Measurements from ENCODE around the gene DOK5. TPM values are rescaled to one million over a fixed set of nuclear protein-coding genes. Genes with fewer than 3 reads are reported as not detected.

Gene DOK5
- total RNA-seq, 2 donors from 2014 or later = 1.3 to 17.3 TPM

DNA sequence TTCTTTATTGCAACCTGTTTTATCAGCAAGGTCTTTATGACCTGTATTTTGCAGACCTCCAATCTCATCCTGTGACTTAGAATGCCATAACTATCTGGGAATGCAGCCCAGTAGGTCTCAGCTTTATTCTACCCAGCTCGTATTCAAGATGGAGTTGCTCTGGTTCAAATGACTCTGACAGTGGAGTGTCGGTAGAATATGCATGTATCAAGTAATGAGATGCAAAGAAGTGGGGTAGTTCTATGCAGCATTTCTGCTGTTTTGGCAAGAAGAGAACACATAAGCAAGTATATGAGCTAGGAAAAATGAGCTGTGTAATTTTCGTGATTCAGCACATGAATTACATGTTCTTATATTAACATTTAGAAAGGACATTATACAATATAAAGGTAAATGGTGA, 185.9 kb downstream of the DOK5 start:
- DNase-seq (ENCODE audit: low spot score in 2 of 2) = no peak
- no peak for ATAC-seq
- Mint-ChIP-seq H3K9me3 (no peaks in the 10 kb centered on the region), H3K36me3 (no peaks in the 10 kb centered on the region), H3K27ac (no peak overlapping the region)

DNA sequence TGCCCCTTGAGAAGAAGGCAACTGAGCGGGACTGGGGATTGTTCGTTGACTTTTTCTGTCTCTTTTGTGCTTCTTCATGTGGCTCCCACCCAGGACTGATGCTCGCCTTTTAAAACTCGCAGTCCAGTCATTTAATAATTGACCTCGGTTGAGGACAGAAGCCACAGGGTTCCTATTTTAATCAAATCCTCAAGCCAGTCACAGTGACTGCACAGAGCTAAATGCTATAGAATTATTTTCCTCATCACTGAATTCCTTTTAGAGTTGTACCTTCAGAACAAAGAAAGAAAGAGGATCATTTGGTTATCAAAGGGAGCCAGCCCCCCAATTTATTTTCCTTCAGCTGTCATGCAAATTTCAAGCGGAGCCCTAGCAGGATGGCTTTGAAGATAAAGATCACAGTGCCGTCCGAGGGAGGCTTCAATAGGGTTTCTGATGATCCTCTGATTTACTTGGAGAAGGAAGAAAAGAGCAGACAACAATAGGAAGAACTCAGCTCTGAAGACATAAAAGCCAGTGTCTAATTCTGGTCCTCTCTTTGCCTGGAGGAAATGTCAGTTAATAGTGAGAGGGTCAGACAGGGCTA, 186.6 kb downstream of the DOK5 start:
- DNase-seq (ENCODE audit: low spot score in 2 of 2) (no peak), ATAC-seq (no peak)
- H3K9me3 Mint-ChIP-seq = no peaks in the 10 kb centered on the region
- H3K36me3 Mint-ChIP-seq = no peaks in the 10 kb centered on the region
- H3K27ac Mint-ChIP-seq = no peak overlapping the region

DNA sequence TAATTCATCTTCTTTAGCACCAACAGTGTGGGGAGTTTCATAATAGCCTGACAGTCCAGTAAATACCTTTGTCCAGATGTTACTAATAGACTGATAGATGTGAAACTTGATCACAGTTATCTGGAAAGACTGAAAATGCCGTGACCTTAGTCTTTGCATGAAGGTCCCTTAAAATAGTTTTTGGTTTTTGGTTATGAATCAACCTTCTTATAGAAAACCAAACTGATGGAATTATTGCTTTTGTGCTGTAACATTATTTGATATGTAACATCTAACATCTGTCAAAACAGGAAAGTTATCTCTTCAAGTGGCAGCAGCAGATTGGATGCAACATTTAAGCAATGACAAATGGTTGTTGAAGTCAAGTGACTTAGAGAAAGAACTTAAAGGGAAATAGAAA, 190.4 kb downstream of the DOK5 start:
- Mint-ChIP-seq H3K36me3 (no peaks in the 10 kb centered on the region), H3K9me3 (no peaks in the 10 kb centered on the region), H3K27ac (no peak overlapping the region)
- no peak for DNase-seq (ENCODE audit: low spot score in 2 of 2)
- peak in 1 of 2 donors; percentile 51 for ATAC-seq

DNA sequence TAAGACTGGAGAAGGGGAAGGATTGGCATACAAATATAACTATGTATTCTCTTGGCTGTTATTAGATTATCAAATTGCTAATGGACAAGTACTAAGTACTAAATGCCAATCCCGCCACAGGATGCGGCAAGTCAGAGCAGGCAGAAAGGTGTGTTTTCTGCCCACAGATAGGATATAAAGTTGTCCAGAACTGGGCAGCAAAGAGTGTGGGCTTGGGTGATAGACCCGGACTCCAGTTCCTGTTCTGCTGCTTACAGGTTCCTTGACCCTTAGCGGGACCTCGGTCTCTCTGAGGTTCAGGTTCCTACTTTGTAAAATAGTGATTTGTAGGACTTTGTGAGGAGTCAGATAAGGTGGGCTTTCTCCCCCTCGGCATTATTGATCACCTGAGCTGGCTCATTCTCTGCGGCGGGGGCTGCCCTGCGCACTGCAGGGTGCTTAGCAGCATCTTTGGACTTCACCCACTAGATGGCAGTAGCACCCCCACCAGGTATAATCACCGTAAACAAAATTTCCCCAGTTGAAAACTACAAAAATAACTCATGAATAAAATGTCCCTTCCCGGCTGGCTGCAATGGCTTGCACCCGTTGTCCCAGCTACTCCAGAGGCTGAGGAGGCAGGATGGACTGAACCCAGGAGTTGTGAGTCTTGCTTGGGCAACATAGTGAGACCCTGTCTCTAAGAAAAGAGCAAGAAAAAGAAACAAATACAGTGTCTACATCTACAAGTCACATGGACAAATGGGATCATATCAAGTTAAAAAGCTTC, 193.1 kb downstream of the DOK5 start:
- DNase-seq (ENCODE audit: low spot score in 2 of 2) (peak in 1 of 2 donors; percentile 45), ATAC-seq (peak in 1 of 2 donors; percentile 71)
- no peaks in the 10 kb centered on the region for H3K9me3 Mint-ChIP-seq
- no peaks in the 10 kb centered on the region for H3K36me3 Mint-ChIP-seq
- no peak overlapping the region for H3K27ac Mint-ChIP-seq

DNA sequence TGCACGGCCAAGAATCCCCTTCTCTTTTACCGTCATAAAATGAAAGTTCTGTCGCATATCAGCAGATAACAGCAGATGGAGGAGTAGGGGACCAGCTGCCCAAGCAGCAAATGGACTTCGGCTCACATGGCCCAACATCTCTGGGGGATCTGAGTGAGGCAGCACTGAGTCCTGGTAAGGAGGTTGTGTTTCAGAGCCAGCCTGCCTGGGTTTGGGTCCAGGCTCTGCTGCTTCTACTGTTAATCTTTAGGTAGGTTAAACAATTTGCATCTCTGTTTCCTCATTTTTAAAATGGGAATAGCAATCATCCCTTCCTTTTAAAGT, 193.6 kb downstream of the DOK5 start:
- DNase-seq (ENCODE audit: low spot score in 2 of 2) = no peak
- Mint-ChIP-seq H3K36me3 (no peaks in the 10 kb centered on the region), H3K9me3 (no peaks in the 10 kb centered on the region), H3K27ac (no peak overlapping the region)
- no peak for ATAC-seq

DNA sequence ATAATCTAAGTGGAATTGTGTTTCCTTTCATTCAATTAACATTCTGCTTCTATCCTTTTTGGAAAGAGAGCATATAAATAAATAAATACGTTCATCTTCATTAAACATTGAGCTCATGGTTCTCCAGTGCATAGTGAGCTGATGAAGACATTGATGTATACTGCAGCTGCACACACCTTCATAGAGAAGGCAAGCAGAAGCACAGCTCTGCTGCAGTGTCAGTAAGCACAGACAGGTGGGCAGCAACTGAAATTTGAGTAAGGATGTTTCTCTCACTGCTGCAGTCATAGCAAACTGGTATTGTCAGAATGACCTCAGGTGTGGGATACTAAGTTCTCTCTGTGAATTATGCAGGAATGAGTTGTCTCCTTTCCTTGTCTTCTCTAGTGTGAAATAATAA, 202.9 kb downstream of the DOK5 start:
- DNase-seq (ENCODE audit: low spot score in 2 of 2) (no peak), ATAC-seq (no peak)
- Mint-ChIP-seq H3K9me3 (no peaks in the 10 kb centered on the region), H3K36me3 (no peaks in the 10 kb centered on the region), H3K27ac (no peak overlapping the region)

DNA sequence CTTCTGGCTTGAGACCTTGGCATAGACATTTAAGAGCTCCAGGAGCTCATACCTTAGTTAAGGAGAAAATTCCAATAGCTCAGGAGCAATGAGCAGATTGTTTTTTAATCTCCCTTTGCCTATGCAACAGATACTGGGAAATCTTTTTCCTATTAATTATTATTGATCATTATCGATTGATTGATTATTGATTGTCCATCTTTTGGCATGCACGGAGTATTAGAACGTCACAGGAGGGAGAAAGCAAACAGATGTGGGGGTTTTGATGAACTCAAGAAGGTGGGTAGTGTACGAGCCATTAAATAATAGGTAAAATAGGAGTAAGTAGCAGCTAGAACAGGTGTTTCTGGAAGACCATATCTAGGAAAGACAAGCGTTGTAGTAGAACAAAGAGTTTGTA, 205.0 kb downstream of the DOK5 start:
- H3K27ac Mint-ChIP-seq = no peak overlapping the region
- H3K36me3 Mint-ChIP-seq = no peaks in the 10 kb centered on the region

DNA sequence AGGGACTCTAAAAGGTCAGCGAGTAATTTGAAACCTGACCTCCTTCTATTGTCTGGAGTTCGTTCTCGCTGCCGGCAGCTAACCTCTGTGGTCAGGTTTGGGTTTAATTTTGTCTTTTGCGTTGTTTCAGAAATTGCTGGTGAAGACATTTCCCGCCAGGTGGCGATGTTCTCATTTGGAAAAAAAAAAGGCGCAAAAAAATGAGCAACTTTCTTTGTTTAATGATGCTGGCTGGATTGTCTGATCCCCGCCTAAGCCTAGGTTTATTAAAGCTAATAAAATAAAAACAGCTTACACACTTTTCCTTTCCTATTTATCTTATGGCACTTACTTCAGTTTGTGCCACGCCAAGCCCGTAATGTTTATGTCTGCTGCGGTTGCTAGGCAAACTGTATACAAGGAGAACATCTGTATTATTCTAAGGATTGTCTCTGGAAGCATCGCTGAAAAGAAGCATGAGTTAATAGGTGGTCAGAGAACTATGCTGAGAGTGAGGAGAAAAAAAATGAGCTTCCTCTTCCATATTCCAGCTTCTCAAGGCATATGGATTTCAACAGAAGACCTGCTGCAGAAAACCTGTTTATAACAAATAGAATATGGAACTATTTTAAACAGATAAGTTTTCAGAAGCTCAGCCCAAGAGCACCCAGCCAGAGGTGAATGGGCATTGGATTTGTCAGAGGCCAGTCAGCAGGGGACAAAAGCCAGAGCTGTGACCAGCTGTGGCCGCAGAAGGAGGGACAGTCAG, 205.7 kb downstream of the DOK5 start:
- no peak overlapping the region for H3K27ac Mint-ChIP-seq
- DNase-seq (ENCODE audit: low spot score in 2 of 2) (peak in 1 of 2 donors; percentile 29), ATAC-seq (no peak)
- no peaks in the 10 kb centered on the region for H3K36me3 Mint-ChIP-seq
- H3K9me3 Mint-ChIP-seq = no peaks in the 10 kb centered on the region

More for the DNA sequence above, 205.0 kb downstream of the DOK5 start:
- ATAC-seq = no peak
- no peak for DNase-seq (ENCODE audit: low spot score in 2 of 2)
- H3K9me3 Mint-ChIP-seq = no peaks in the 10 kb centered on the region

DNA sequence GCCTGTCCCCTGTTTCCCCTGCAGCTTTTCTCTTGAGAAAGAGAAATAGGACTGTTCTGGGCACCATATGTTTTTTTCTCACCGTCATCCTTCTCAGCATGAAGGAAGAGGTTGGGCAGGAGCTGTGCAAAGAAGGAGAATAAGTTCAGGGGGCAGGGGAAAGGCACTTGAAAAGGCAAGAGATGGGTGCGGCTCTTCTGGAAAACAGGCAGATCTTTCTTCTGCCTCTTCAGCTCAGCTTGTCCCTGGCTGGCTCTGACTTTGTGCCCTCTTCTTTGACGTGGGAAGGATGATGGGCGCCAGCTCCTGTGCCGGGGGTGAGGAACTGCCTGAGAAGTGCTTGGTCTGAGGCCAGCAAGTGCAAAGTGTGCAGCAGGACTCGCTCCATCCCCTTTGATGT, 206.5 kb downstream of the DOK5 start:
- Mint-ChIP-seq H3K36me3 (no peaks in the 10 kb centered on the region), H3K27ac (no peak overlapping the region), H3K9me3 (no peaks in the 10 kb centered on the region)
- DNase-seq (ENCODE audit: low spot score in 2 of 2) (no peak), ATAC-seq (no peak)

DNA sequence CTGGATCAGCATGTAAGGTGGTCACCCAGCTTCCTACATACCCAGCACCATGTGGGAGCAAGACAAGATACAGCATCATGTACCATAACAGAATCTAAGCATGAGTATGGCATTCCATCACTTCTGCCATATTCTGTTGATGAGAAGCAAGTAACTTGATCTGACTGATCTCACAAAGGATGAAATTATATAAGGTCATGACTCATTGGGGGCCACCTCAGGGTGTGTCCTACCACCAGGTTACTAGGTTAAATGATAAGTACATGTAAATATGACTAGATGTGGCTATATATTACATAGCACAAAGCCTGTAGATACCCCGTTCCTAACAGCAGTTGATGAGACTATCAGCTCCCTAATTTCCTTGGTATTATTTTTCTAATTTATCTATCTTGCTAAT, 213.1 kb downstream of the DOK5 start:
- Mint-ChIP-seq H3K9me3 (no peaks in the 10 kb centered on the region), H3K36me3 (no peaks in the 10 kb centered on the region), H3K27ac (no peak overlapping the region)
- no peak for ATAC-seq
- no peak for DNase-seq (ENCODE audit: low spot score in 2 of 2)

DNA sequence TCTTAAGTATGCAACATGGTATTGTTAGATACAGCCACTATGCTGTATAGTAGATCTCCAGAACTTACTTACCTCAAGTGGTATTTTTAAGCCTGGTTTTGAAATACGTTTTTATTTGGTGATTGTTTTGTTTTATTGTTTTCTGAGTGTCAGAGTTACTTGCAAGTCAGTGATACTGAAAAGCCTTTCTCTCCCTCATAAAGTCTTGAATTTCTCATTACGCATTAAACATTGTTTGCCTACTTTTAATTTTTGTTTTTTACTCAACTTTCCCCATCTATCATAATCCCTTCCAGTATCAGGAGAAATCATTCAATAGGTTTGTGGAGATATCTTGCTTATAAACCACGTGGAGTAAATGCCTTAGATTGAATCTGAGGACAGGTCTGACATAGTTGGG, 214.9 kb downstream of the DOK5 start:
- no peaks in the 10 kb centered on the region for H3K36me3 Mint-ChIP-seq
- ATAC-seq = no peak

DNA sequence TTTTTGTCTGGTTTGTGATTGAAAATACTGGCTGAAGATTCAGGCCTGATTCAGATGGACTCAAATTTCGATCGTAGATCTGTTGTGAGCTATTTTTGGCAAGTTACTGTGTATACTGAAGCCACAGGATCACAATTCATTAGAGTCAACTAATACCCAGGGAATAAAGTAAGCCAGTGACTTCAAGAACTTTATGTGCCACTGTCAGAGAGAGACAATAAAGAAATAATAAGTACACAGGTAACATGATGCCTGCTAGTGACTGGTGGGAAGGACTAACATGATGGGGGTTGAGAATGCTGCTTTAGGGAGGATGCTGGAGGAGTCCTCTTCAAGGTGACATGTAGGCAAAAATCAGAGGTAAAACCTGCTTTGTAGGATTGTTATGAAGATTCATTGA, 215.9 kb downstream of the DOK5 start:
- ATAC-seq = no peak
- Mint-ChIP-seq H3K9me3 (peaks cover 3 to 4% of the 10 kb centered on the region in 2 donors), H3K36me3 (no peaks in the 10 kb centered on the region)

More for the DNA sequence above, 214.9 kb downstream of the DOK5 start:
- DNase-seq (ENCODE audit: low spot score in 2 of 2) = no peak
- Mint-ChIP-seq H3K9me3 (peaks cover 3 to 4% of the 10 kb centered on the region in 2 donors), H3K27ac (no peak overlapping the region)

DNA sequence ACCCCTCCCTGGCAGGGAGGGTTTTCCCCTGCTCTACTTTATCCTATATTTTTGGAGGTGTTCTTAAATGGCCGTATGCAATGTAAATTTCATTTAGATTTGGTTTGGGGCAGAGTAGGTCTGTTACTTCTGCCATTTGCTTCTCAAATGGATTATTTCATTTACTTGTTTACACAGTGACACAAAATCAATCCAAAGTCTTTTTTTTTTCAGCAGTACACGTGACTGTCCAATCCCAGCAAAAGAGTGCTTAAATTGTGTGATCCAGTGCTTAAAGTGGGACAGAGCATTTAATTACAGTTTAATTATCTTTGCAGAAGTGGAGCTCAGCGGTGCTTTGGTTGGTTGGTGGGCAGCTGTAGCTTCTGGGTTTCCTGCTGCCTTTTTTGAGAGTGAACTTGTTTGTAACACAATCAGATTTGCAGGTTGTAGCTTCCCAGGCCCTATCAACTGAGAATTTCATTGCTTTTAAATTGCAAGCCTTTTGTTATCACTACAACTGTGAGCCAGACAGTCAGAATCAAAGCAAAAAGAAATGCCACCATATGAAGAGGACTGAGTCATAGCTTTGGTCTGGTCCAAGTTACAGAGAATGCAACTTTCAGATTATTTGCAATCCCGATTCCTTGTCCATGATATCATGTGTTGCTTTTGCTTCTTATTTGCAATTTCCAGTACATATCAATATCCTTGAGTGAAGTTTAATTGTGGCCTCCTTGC, 216.9 kb downstream of the DOK5 start:
- ATAC-seq = no peak
- Mint-ChIP-seq H3K9me3 (peaks cover 3 to 4% of the 10 kb centered on the region in 2 donors), H3K27ac (no peak overlapping the region)

More for the DNA sequence above, 215.9 kb downstream of the DOK5 start:
- no peak for DNase-seq (ENCODE audit: low spot score in 2 of 2)
- no peak overlapping the region for H3K27ac Mint-ChIP-seq

DNA sequence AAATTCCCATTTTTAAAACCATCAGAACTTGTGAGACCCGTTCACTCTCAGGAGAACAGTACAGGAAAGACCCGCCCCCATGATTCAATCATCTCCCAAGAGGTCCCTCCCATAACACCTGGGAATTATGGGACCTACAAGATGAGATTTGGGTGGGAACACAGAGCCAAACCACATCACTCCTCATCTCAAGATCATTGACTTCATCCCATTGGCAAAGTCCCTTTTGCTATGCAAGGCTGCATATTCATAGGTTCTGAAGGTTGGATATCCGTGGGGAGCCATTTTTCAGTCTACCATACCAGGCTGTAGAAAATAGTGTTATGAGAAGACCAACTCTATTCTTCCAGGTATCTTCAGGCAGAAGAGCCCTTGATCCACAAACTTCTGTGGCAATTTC, 219.1 kb downstream of the DOK5 start:
- H3K9me3 Mint-ChIP-seq = peaks cover 3 to 4% of the 10 kb centered on the region in 2 donors
- no peaks in the 10 kb centered on the region for H3K36me3 Mint-ChIP-seq
- no peak for ATAC-seq
- no peak overlapping the region for H3K27ac Mint-ChIP-seq
- DNase-seq (ENCODE audit: low spot score in 2 of 2) = no peak

More for the DNA sequence above, 216.9 kb downstream of the DOK5 start:
- DNase-seq (ENCODE audit: low spot score in 2 of 2) = no peak
- no peaks in the 10 kb centered on the region for H3K36me3 Mint-ChIP-seq

DNA sequence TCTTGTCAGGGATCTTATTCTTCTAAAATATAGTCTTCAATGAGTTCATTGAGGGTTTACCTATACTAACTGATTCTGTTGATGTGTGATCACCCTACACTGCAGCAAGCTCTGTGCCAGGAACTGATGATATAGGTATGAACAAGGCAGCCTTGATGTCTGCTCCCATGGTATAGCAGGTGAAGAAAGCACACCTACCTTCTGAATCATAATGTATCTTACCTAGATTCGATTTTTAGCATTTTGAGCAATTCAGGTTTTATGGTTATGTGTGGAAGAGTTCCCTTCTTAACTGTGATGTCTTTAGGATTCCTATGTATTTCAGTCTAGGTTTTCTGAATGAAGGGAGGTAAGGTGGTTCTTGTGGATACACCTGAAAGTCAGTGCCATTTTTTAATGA, 223.0 kb downstream of the DOK5 start:
- Mint-ChIP-seq H3K36me3 (no peaks in the 10 kb centered on the region), H3K9me3 (peaks cover 3 to 4% of the 10 kb centered on the region in 2 donors), H3K27ac (no peak overlapping the region)
- no peak for ATAC-seq
- DNase-seq (ENCODE audit: low spot score in 2 of 2) = no peak

Data from activated naive CD4-positive, alpha-beta T cell treated with anti-CD3 and anti-CD28 coated beads, Interleukin-2, amount 50 U/mL, for 72 hours (primary cell).